Body of pancreas (tissue), 4 donors: ENCODE data around the gene OTUB2. TPM values are rescaled to one million over a fixed set of nuclear protein-coding genes. Genes with fewer than 3 reads are reported as not detected.

Experiments used
- ATAC-seq: fragments of 150-250 bp; one replicate; pipeline ENCODE4 v1.9.1; 2016
- DNase-seq, 4 donors: peaks; one replicate each; pipeline ENCODE4 v3.0.0-alpha.2; 2019
- H3K27ac ChIP-seq, 4 donors: fragments of 200-600 bp; sonication (generic); 1 replicate in 3 of 4; 2 replicates in 1 of 4; pipeline versions ENCODE4 v1.5.1 to v1.6.1; 2016 to 2019; ENCODE audit warnings: mild to moderate bottlenecking in 1 of 4, mixed read lengths in 1 of 4, moderate library complexity in 1 of 4
- H3K27me3 ChIP-seq, 2 donors: fragments of 200-600 bp; sonication (generic); one replicate each; pipeline ENCODE4 v1.6.0; 2016; ENCODE audit warnings: mild to moderate bottlenecking in 1 of 2
- H3K36me3 ChIP-seq, 2 donors: fragments of 200-600 bp; sonication (generic); replicated peaks in 1 of 2; 2 replicates each; pipeline ENCODE4 v1.5.1; 2016; ENCODE audit warnings: low read depth in 2 of 2; ENCODE audit not compliant: insufficient read depth in 1 of 2
- H3K4me1 ChIP-seq: fragments of 200-600 bp; sonication (generic); one replicate; pipeline ENCODE4 v1.6.0; 2016
- H3K4me3 ChIP-seq, 2 donors: fragments of 200-600 bp; sonication (generic); 1 replicate in 1 of 2; 2 replicates in 1 of 2; pipeline ENCODE4 v1.5.1; 2016 to 2019
- H3K9me3 ChIP-seq, 3 donors: fragments of 200-600 bp; sonication (generic); 1 replicate in 2 of 3; 2 replicates in 1 of 3; pipeline ENCODE4 v1.5.1; 2016
- POLR2A ChIP-seq, 3 donors: fragments of 450-650 bp; IDR thresholded peaks; one replicate each; pipeline ENCODE4 v1.6.1; 2016; ENCODE audit warnings: antibody characterized with exemption in 3 of 3, mild to moderate bottlenecking in 2 of 3
- WGBS, 2 donors: methylation state at CpG; one replicate each; pipeline ENCODE4 v1.1.5; 2017; 5-methylcytosine and 5-hydroxymethylcytosine counted together
- intact Hi-C: fragments of 100-400 bp; cut with DNase I; formaldehyde crosslinking; loops from one replicate; pipeline ENCODE4 v1.15.1; 2023
- total RNA-seq, 2 donors: library from RNA; depleted of rRNA; stranded (reverse); fragments of >200 nt; gene quantifications; one replicate each; pipeline ENCODE4 v1.1.0, GENCODE V29; 2016
- TF ChIP-seq, protein P1 (sequence below), 7 experiments: fragments of 450-650 bp in 4 of 7; fragments of 200-600 bp in 3 of 7; sonication (generic) in 3 of 7; IDR thresholded peaks; one replicate each; pipeline ENCODE4 v1.5.1; 2016 to 2019; ENCODE audit warnings: antibody characterized with exemption in 7 of 7

The OTUB2 gene
- total RNA-seq, 2 donors from 2014 or later = 0.33 to 1.8 TPM

- no peak overlapping the region for H3K27ac ChIP-seq
- no peak overlapping the region for H3K4me3 ChIP-seq
- no peak for DNase-seq
Observed at GRCh38 chr14:93996130-93996695, 29.9 kb upstream of the OTUB2 start.

DNA sequence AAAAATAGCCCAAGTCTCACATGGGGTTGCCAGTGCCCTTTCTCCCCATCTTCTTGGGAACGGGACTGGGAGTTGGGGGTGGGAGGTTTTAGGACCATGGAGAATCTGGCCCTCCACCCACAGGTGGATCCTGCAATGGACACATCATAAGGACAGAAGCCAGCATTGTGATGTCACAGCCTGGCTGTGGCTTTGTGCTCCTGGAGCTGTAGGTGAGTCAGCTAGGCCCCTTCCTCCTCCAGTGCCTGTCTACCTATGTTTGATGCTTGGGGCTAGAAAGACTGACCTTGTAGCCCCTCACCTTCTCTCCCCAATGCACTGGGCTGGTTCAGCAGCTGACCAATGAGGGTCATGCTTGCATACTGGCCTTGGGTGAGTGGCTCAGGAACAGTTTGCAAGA lies 29.1 kb upstream of the OTUB2 start, which contains the start of gene CCDC197:
CCDC197 (plus strand) TSS at position 220 of the 400 bp plus-strand sequence. CDS start 831 bp downstream, outside the sequence.
- no peaks in the 10 kb centered on the region for H3K4me1 ChIP-seq
- no peak within 1 kb of the TSS for H3K27ac ChIP-seq
- H3K4me3 ChIP-seq = no peak within 1 kb of the TSS
- WGBS, 2 donors = 40 to 75% methylated on average over 1 of the region's 1 CpG
- DNase-seq = no peak
- no peak for ATAC-seq
- no peaks in the 10 kb centered on the region for H3K9me3 ChIP-seq
- TF ChIP-seq, protein P1, sequence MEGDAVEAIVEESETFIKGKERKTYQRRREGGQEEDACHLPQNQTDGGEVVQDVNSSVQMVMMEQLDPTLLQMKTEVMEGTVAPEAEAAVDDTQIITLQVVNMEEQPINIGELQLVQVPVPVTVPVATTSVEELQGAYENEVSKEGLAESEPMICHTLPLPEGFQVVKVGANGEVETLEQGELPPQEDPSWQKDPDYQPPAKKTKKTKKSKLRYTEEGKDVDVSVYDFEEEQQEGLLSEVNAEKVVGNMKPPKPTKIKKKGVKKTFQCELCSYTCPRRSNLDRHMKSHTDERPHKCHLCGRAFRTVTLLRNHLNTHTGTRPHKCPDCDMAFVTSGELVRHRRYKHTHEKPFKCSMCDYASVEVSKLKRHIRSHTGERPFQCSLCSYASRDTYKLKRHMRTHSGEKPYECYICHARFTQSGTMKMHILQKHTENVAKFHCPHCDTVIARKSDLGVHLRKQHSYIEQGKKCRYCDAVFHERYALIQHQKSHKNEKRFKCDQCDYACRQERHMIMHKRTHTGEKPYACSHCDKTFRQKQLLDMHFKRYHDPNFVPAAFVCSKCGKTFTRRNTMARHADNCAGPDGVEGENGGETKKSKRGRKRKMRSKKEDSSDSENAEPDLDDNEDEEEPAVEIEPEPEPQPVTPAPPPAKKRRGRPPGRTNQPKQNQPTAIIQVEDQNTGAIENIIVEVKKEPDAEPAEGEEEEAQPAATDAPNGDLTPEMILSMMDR (IDR thresholded peaks at IDR 0.05) = no peak
- TF ChIP-seq POLR2A (IDR thresholded peaks at IDR 0.05) = no peak
- no peaks in the 10 kb centered on the region for H3K36me3 ChIP-seq
- intact Hi-C loops = no loop called here
- no peaks in the 10 kb centered on the region for H3K27me3 ChIP-seq

More at GRCh38 chr14:93996130-93996695, 29.9 kb upstream of the OTUB2 start:
- 53 to 56% methylated on average over 3 to 8 of the region's 8 CpGs for WGBS, 2 donors
- intact Hi-C loops = no loop called here
- Histone ChIP-seq H3K27me3 (no peaks in the 10 kb centered on the region), H3K36me3 (no peaks in the 10 kb centered on the region), H3K4me1 (no peaks in the 10 kb centered on the region), H3K9me3 (no peaks in the 10 kb centered on the region)
- TF ChIP-seq, protein P1 (IDR thresholded peaks at IDR 0.05) = no peak
- no peak for TF ChIP-seq POLR2A (IDR thresholded peaks at IDR 0.05)
- ATAC-seq = no peak

DNA sequence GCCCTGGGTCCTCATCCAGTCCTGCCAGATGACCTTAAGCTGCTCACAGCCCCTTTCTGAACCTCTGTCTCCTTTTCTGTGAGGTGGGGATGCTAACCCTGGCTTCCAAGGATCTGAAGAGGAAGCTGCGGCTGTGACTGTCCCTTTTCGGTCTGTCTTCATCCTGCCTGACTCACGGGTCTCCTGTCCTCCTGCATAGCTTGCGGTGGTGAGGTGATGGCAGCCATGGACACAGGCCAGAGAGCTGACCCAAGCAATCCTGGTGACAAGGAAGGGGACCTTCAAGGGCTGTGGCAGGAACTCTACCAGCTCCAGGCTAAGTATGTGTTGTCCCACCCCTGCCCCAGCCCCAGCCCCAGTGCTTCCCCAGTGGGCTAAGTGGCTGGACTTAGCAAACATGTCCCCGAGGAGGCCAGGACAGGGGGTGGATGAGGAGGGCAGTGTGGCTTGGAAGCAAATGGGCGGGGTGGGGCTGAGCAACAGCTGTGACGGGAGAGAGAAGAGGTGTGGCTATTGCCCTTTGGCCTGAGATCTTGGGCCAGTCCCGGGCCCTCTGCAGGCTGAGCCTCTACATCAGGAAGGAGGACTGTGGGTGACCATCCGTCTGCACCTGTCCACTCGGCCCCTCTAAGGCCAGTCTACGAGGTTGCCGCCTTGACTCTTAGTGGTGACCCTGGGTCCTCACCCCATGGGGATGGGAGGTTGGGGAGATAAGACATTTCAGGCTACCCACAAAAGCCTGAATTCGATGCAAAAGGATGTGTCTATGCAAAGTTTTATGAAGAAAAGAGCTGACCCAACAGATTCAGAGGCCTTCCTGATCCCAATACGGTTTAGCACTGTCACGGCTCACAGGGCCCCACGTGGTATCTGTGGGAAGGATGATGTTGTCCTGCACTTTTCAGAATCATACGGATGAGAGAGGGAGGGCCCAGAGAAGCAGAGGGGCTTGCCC lies 27.9 kb upstream of the OTUB2 start:
- H3K4me1 ChIP-seq = no peaks in the 10 kb centered on the region
- ATAC-seq (no peak), DNase-seq (no peak)
- intact Hi-C loops = no loop called here
- no peaks in the 10 kb centered on the region for H3K27me3 ChIP-seq
- TF ChIP-seq, protein P1 (IDR thresholded peaks at IDR 0.05) = no peak
- TF ChIP-seq POLR2A (IDR thresholded peaks at IDR 0.05) = no peak
- H3K27ac ChIP-seq = no peak overlapping the region
- WGBS, 2 donors = 75 to 85% methylated on average over 10 to 16 of the region's 17 CpGs
- H3K4me3 ChIP-seq = no peak overlapping the region
- H3K9me3 ChIP-seq = no peaks in the 10 kb centered on the region
- no peaks in the 10 kb centered on the region for H3K36me3 ChIP-seq

DNA sequence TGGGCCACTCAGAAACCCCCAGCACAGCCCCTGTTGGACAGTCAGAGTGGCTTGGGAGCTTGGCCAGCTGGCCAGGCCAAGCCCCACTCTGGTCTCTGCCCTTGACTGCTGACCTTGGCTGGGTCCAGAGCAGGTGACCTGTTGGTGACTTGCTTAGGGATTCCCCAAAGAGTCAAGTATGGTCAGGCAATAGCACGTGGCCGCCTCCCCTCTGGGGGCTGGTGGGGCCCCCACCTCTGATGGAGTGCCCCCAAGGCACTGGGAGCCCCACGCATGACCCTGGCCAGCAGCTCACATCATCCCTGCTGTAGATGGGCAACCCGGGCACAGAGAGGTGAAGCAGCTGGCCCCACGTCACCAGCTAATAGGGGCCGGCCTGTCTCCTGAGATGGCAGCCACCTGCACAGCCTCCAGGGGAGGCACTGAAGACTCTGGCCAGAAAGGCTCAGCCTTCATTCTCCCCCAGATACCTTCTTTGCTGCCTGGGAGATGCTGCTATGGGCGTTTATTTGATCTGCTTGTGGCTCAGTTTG lies 27.2 kb upstream of the OTUB2 start:
- Histone ChIP-seq H3K4me3 (no peak overlapping the region), H3K36me3 (no peaks in the 10 kb centered on the region), H3K27me3 (no peaks in the 10 kb centered on the region), H3K27ac (no peak overlapping the region), H3K4me1 (no peaks in the 10 kb centered on the region), H3K9me3 (no peaks in the 10 kb centered on the region)
- intact Hi-C loops = no loop called here
- no peak for ATAC-seq
- no peak for DNase-seq
- TF ChIP-seq POLR2A (IDR thresholded peaks at IDR 0.05) = no peak
- TF ChIP-seq, protein P1 (IDR thresholded peaks at IDR 0.05) = no peak
- WGBS, 2 donors = 77 to 82% methylated on average over 2 to 7 of the region's 7 CpGs
